SKM-1 treated with dmso at 0.1 percent for 144 hours (cell line): ENCODE measurements around the gene PRKAG2.

ENCODE experiments used
- DNase-seq: peaks from one replicate; lab custom pipeline; 2025; ENCODE audit not compliant: unreplicated experiment; lab: John Stamatoyannopoulos, UW

Gene PRKAG2

DNA sequence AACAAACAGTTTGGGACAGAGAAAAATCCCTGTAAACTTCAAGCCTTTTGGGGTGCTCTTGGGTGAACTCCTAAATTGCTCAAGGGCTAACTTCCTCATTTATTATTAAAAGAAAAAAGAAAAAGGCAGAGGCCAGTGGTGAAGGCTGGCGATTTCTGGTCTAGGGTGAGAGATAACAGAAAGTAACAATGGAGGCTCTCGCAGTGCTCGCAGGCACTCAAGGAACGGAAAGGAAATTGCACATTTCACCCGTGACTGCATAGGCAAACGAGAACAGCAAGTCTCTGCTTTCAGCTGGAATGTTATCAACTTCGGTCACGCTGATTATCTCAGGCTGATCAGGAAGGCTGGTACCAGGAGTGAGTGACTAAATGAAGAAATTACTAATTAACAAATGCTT, 70.7 kb downstream of the PRKAG2 start:
- peak; percentile 4 for DNase-seq

DNA sequence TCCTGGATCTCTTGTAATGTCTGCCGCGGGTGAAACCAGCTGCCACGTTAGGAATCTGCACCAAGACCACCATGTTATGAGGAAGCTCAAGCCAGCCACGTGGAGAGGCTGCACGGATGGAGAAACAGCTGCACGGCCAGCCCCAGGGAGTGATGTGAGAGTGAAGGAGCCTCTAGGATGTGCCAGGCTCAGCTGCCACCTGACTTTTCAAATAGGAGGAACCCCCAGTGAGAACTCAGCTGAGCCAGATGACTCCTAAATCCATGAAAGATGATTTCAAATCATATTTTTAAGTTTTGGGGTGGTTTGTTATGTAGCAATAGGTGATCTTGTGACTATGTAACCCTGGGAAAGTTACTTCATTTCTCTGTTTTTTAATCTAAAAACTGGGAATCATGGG, 71.7 kb downstream of the PRKAG2 start:
- no peak for DNase-seq

DNA sequence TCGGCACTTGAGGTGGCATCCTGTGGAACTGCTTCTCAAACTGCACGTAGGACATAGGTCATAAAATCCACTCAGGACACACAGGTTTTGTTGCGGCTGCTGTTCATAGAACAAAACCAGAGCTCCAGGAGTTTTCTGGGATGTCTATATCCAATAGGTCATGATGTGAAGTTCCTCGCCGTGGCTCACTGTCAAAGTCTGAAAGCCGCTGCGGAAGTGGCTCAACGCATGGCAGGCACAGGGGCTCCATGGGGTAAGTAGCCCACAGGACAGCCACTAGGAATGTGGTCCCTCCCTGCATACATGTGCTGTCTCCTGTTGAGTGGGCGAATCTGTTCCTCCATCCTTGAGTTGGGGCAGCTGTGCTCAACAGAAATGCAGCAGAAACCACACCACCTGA, 72.2 kb downstream of the PRKAG2 start:
- no peak for DNase-seq

DNA sequence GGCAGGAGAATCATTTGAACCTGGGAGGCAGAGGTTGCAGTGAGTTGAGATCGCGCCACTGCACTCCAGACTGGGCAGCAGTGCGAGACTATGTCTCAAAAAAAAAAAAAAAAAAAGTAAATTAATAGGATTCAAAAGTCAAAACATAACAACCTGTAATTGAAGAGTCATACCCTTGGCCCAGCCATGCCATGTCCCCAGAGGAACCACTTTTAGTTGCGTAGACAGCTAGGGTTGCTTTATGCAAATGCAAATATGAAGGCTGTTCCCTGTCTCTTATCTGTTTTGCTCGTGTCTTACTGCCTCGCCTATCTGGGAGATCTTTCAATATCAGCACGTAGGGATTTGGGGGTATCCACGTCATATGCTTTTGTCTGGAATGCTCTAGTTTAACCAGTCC, 73.1 kb downstream of the PRKAG2 start:
- DNase-seq = no peak

DNA sequence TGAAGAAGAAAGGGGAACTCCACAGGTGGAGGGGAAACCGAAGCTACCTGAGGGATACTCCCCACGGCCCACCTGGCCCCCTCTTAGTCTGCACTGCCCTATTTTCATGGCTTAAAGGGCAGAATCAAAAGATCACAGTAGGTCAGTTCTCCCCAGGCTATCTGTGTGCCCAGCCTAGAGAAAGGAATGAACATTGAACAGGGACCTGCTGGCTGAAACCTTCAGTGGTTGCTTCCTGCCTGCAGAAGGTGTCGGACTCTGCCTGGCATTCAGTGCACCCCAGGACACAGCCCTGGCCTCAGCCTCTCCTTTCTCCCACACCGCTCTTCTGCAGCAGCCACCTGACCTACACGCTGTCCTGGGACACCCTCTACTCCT, 74.5 kb downstream of the PRKAG2 start:
- DNase-seq = no peak

DNA sequence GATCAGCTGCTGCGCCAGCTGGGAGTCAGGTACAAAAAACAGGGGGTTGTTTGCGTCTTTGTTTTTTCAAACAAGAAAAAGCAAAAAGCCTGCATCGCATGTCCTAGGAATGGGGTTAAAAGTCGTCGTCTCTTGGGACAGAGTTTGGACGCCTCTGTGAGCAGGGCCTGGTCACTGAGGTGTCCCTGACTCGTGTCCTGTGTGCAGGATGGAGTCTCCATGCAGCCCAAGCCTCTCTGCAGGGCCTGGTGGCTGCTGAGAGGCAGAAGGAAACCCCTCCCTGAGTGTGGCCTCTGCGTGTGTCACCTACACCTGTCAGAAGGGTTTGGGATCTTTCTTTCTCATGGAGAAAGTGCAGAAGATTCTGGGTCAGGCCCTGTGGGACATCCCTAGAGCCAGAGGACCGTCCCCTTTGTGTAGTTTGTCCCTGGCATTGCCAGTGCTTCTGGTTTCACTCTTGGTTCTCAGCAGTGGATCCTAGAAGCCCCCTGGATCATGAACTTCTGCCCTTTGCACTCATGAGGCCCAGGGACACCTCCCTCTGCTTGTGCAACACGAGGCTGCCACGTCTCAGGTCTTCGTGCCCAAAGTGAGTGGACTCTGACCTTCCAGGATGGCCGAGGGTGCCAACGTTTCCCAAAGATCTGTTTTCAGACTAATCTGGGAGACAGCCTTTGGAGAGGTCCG, 75.0 kb downstream of the PRKAG2 start:
- DNase-seq = no peak

DNA sequence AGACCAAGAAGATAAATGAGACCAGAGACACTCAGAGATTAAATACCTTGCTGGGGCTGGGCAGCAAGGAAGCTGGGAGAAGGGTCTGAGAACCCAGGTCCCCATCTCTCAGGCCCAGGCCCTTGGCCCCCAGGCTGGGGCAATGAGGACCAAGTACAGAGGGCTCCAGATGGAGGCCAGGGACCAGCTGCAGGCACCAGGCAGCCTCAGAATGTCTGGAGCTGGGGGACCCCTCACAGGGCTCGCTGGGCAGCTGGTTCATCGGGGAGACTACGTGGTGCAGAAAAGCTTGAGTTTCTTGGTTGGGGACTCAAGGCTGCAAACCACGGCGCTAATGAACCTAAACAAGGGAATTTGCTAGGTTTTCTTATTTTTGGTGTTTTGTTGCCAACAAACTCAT, 75.6 kb downstream of the PRKAG2 start:
- no peak for DNase-seq

DNA sequence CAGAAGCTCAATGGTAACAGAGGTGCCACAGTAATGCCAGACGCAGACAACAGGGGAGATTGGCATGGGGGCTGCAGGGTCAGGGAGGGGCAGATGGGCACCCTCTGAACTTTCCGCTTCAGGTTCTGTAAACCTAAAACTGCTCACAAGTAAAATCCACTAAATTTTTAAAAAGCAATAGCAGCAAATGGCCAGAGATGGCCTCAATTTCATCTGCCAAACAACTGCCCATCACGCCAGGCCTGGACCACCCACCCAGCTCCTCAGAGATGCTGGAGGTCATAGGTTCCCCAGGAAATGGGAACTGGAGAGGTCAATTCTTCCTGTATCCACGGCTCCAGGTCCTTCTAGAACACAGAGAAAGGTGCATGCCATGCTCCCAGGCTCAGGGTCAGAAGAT, 76.1 kb downstream of the PRKAG2 start:
- no peak for DNase-seq

DNA sequence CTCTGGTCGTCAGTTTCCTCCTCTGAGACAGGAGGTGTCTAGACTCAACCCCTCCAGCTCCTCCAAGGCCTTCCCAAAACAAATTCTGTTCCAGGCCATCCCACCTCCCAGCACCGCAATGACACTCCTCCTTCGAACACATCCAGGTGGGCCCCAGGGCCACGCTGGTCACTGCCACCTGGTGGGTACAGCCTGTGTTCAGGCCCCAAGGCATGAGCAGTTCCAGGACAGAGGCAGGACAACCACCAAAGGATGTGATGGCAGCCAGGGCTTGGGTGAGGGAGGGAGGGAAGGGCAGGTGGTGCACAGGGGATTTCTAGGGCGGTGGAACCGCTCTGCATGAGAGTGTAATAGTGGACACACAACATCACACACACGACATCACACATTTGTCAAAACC, 76.5 kb downstream of the PRKAG2 start:
- DNase-seq = no peak

DNA sequence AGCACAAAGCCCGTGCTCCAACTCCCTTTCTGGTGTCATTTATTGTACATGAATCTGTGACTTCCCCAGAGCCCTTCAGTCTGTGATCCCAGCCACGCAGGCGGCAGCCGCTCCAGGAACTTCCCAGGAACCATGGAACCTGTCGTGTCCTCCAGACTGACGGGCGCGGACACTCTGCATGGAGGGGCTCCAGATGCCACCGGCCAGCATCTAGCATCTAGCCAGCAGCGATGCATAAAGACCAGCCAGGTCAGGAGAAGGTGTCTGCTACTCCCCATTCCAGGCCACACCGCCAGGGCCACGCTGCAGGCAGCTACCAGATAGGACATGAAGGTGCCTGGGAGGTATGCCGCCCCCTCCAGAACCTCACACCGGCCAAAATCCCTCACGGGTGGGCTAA, 77.4 kb downstream of the PRKAG2 start:
- DNase-seq = no peak

DNA sequence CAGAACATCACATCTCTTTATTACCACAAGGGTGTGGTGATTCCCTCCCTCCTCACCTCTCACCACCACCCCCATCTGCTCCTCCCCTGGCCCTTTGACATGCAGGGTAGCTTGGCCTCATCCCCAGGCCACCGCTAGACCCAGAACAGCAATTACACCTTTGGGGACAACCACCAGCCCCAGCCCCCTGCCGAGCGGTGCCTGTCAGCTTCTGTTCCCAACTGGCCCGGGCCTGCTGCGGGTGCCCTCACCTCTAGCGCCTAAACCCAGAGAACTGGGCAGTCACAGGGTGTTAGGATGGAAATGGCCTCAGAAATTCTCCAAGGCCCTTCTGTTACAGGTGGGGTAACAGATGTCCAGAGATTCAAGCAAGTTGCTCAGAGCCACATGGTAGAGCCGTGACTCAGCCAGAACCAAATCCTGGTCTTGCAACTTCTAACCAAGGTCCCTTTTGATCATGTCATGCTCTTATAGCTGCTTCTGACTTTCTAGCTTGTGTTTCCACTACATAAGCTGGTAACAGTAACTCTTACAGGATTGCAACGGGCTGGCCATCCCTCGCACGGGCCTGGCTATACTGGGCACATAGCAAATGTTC, 78.0 kb downstream of the PRKAG2 start:
- no peak for DNase-seq

DNA sequence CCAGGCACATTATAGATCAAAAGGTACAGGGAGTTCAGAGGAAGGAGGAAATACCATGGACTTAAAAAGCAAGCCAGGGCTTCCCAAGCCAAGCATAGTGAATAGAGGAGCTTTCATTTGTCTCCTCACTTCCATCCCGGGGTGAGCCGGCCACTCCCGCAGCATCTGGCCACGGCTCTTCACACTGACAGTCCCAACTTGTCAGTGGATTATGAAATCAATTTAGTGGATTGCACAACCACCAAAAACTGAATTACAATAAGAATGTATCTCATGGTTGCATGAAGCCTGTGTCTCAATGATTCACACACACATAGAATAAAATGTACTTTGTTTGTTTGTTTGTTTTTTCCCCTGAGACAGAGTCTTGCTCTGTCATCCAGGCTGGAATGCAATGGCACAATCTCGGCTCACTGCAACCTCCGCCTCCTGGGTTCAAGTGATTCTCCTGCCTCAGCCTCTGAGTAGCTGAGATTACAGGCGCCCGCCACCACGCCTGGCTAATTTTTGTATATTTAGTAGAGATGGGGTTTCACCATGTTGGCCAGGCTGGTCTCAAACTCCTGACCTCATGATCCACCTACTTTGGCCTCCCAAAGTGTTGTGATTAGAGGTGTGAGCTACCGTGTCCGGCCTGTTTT, 79.1 kb downstream of the PRKAG2 start:
- peak; percentile 1 for DNase-seq

DNA sequence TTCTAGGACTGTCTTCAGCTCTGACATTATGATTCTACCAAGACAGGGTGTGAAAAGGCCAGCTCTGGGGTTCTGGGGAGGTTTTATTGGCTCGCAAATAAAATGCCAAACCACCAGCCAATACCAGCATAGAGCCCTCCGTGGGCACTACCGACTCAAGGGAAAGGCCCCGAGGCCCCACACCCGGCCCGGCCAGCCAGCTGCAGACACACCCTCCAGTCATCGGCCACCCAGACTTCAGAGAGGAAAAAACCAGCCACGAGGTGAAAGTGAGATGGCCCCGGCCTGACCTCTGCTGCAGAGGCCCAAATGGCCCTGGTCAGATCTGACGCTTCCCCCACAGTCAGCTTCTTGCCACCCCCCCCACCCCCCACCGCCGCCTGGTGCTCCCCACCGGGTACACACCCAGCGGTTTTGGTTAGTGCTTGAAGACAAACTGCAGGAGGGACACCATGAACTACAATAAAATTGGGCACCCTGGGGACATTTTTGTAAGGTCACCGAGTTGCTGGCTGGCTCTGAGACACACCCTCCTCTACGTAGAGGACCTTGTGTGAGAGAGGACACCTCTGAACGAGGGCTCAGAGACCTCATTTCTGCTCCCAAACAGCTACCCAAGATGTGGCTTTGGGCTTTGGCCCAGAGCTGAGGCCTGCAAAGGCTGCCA, 79.9 kb downstream of the PRKAG2 start:
- no peak for DNase-seq

DNA sequence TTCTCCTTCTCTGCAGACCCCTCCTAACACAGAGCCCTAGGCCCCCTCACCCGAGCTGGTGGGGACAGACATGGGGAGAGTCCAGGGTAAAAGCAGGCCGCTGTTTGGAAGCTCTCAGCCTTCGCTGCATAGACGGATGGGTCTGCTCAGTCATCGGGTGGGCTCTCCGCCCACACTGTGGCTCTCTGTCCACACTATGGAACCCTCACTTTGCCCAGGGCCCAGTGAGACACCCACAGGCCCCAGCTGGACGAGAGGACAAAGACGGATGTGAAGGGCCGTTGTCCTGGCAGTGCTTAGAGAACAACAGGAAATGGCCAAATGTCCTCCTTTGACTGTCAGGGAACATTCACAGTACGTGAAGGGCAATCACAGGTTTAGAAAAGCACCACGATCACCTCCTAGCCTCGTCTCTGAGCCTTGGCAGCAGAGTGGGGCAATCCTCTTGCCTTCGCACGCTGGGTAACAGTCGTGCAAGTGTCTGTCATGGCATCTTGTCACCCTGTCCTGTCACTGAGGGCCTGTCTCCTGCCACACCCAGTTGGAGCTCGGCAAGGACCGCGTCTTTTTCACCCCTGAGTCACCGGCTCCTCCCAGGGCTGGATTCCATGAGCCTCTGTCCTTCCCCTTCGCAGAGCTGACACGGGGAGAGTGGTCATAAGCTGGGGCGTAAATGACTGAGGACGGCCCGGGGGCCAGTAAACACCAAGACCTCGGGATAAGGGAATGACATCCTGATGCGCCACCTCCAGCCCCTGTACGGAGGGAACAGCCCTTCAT, 80.6 kb downstream of the PRKAG2 start:
- no peak for DNase-seq

DNA sequence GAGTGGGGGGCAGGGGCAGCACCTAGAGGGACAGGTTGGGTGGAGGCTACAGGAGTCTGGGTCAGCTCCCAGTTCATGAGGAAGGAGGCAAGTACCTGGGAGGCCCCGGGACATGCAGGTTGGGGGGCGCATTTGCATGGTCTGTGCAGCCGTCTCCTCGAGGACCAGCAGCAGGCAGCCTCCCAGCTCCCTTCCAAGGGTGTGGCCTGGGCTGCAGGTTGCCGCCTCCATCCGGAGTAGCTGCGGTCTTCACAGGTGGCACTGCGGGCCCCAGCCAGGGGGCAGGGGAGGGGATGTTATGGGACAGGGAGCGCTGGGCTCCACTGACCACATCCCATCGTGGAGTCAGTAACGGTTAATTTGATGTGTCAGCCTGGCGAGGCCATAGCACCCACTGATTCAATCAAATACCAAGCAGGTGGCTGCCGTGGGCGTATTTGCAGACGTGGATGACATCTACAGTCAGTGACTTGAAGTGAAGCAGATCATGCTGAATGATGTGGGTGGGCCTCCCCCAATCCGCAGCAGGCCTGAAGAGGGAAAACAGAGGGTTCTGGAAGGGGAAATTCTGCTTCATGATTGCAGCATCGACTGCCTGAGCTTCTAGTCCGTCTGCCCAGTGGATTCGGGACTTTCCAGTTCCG, 81.6 kb downstream of the PRKAG2 start:
- no peak for DNase-seq

DNA sequence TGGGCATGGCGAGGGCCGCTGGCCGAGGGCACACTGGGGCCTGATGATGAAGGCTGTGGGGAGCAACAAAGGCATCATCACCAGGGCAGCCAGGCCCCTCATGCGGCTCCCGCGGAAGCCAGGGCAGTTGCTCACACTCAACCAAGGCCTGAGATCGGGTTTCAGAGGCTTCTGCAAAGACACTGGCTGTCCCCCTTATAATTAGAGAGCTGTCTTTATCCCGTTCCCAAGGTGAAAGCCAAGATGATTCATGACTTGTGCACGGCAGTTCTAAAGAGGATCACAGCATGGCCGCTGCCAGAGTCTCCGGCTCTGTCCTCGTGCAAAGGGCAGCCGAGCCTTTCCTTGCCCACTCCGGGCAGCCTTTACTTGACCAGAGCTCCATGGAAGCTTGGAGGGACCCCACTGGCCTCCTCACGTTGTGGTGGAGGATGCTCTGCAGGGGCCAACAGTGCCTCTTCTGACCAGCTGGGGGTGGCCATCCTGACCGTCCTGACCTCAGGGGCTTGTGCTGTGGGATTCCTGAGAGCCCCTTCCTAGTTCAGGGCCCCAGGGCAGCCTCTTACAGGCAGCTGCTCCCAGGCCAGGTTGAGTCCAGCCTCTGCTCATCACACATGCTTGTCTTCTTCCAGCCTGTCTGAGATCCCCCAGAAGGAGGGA, 82.3 kb downstream of the PRKAG2 start:
- no peak for DNase-seq

DNA sequence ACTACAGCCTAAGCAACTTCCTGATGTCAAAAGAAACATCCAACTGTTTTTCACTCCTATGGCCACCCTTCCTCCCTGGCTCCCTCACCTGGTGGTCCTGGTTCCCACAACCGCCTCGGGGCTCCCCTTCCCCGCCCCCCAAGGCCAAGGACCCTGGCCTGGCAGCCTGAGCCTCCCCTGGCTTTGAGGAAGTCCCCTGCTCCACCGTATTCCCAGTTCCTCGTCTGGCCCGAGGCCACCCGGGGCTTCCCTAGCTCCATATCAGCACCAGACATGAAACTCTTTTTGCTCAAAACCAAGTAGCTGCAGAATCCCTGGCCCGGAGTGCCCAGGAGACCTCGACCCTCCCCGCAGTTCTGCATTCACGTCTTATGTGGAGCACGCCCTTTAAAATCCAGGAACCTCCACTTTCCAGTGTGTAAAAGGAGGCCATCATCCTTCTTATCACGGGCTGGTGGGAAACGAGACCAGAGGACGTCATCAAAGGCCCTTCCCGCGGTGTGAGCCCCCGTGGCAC, 82.9 kb downstream of the PRKAG2 start:
- DNase-seq = no peak

DNA sequence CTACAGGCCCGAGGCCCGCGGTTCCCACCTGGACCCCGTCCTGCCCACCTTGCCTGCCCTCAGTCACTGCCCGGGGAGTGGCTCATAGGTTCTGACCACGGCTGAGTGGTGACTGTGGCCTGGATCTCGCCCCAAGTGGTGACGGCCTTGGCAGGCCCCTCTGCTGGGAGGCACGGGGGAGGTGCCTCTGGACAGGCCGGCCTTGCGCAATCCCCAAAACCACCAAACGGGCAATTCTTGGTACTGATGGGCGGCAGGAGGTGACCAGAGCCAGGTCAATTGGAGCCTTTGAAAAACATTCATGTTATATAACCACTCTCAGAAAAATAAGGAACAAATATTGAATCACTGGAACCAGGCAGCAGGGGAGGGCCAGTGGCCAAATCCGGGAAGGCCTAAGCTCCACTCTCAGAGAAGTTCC, 83.4 kb downstream of the PRKAG2 start:
- DNase-seq = no peak

DNA sequence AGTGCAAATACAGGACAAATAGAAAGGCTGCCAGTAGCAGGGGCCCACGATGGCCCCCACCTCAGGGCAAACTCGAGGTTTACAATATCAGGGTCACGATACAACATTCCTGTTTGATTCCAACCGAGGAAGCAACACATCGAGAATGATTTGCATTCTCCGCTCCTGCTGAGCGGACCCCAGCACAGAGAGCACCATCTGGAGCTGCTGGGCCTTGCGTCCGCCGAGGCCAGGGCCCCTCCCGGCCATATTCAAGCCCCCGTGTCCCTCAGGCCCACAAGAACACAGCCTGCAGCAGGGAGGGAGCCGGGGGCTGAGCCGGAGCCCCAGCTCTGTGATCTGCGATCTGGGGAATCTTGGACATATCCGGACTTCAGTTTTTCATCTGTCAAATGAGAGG, 84.3 kb downstream of the PRKAG2 start:
- no peak for DNase-seq

DNA sequence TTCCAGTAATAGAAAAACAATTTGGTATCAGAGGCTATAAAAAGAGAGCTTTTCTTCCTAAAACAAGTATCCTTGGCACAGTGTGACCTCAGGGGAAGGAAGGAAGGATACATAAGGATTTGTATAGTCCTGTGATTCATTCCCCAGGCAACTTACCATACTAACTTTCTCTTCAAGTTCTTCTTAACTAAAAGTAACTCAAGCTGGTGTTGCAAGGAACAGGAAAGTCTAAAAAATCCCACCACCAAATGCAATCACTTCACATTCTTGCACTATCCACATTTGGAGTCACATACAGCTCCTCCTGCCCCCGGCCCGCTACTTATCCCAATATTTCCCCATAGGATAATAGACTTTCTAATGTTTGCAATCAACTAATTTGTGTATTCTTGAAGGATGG, 84.8 kb downstream of the PRKAG2 start:
- no peak for DNase-seq
